ENCODE results near the gene SMARCAL1.

DNA sequence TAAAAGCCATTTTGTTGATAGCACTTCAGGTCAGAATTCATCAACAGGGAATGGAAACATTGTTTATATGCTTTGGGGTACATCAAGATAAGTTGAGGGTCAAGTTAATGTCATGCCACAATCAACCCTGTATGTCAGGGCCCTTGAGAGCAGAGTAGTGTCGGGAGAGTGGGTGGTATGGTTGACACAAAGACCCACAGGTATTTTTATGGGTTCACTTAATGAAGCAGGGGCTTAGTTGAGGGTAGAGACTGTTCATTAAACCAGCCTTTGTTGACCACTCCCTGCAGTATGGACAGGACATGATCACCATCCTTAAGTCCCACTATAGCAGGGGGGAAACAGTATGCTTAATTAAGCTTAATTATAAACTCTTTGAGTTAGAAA lies 92.1 kb downstream of the SMARCAL1 start:
- TF ChIP-seq, protein P1, sequence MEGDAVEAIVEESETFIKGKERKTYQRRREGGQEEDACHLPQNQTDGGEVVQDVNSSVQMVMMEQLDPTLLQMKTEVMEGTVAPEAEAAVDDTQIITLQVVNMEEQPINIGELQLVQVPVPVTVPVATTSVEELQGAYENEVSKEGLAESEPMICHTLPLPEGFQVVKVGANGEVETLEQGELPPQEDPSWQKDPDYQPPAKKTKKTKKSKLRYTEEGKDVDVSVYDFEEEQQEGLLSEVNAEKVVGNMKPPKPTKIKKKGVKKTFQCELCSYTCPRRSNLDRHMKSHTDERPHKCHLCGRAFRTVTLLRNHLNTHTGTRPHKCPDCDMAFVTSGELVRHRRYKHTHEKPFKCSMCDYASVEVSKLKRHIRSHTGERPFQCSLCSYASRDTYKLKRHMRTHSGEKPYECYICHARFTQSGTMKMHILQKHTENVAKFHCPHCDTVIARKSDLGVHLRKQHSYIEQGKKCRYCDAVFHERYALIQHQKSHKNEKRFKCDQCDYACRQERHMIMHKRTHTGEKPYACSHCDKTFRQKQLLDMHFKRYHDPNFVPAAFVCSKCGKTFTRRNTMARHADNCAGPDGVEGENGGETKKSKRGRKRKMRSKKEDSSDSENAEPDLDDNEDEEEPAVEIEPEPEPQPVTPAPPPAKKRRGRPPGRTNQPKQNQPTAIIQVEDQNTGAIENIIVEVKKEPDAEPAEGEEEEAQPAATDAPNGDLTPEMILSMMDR (IDR thresholded peaks at IDR 0.05), result no peak
- TF ChIP-seq EP300 (IDR thresholded peaks at IDR 0.05) (no peak), POLR2AphosphoS5 (IDR thresholded peaks at IDR 0.05) (no peak), POLR2A (IDR thresholded peaks at IDR 0.05) (no peak)
